K562 (cell line): ENCODE results near the gene FAM53A. TPM values are rescaled to one million over a fixed set of nuclear protein-coding genes. Genes with fewer than 3 reads are reported as not detected.

ENCODE experiments used
- CCAR2 ChIP-seq: fragments of 200-400 bp; formaldehyde crosslinking; IDR thresholded peaks from 2 replicates; pipeline ENCODE4 v1.6.1; 2017; ENCODE audit warnings: mild to moderate bottlenecking, low read depth, low read length
- CHD1 ChIP-seq: fragments of 200-600 bp; sonication (generic); IDR thresholded peaks from one replicate; pipeline ENCODE4 v1.6.1; 2012; ENCODE audit warnings: mild to moderate bottlenecking, moderate library complexity, low read length, inconsistent platforms
- CTBP1 ChIP-seq: fragments of 450-650 bp; IDR thresholded peaks from 2 replicates; pipeline ENCODE4 v1.6.1; 2016; ENCODE audit warnings: borderline replicate concordance
- KDM1A ChIP-seq, 2 experiments: fragments of 450-650 bp; IDR thresholded peaks; 2 replicates each; pipeline ENCODE4 v1.6.1; 2016; ENCODE audit warnings: mild to moderate bottlenecking in 2 of 2
- KLF10 ChIP-seq: fragments of 250-450 bp; sonication (Bioruptor Pico); IDR thresholded peaks from 2 replicates; pipeline ENCODE4 v1.6.1; 2021; ENCODE audit warnings: matching md5 sums
- MAFK ChIP-seq: IDR thresholded peaks from 2 replicates; pipeline ENCODE4 v1.6.1; 2011; ENCODE audit warnings: low read length, improper control_type of control experiment
- PREB ChIP-seq: sonication (generic); formaldehyde crosslinking; IDR thresholded peaks from 2 replicates; pipeline ENCODE4 v1.8.1; 2023; ENCODE audit warnings: mild to moderate bottlenecking, missing genetic modification reagents
- PTRF ChIP-seq: fragments of 450-650 bp; IDR thresholded peaks from 2 replicates; pipeline ENCODE4 v1.6.1; 2016; ENCODE audit warnings: mild to moderate bottlenecking, missing genetic modification characterization, missing compliant biosample characterization
- SMARCA4 ChIP-seq: fragments of 450-650 bp; IDR thresholded peaks from 2 replicates; pipeline ENCODE4 v1.6.1; 2016
- U2AF2 ChIP-seq: fragments of 200-400 bp; formaldehyde crosslinking; optimal IDR thresholded peaks from 2 replicates; pipeline ENCODE3; 2017; ENCODE audit warnings: low read depth, mild to moderate bottlenecking, low read length
- ZBTB8A ChIP-seq: fragments of 450-650 bp; IDR thresholded peaks from 2 replicates; pipeline ENCODE4 v1.6.1; 2018; ENCODE audit warnings: mild to moderate bottlenecking, moderate library complexity; ENCODE audit not compliant: partially characterized antibody
- ZKSCAN3 ChIP-seq: fragments of 250-450 bp; sonication (Bioruptor Pico); IDR thresholded peaks from 2 replicates; pipeline ENCODE4 v1.4.0; 2020
- ZNF592 ChIP-seq: fragments of 450-650 bp; IDR thresholded peaks from 2 replicates; pipeline ENCODE4 v1.6.1; 2017; ENCODE audit warnings: antibody characterized with exemption, mild to moderate bottlenecking
- ZNF695 ChIP-seq: fragments of 450-650 bp; formaldehyde crosslinking; IDR thresholded peaks from 2 replicates; pipeline ENCODE4 v1.4.0; 2020; ENCODE audit warnings: mild to moderate bottlenecking, moderate library complexity
- ZNF766 ChIP-seq: fragments of 200-800 bp; sonication (Bioruptor generic); conservative IDR thresholded peaks from 2 replicates; pipeline ENCODE4 v1.6.1; 2016; ENCODE audit warnings: missing genetic modification characterization, missing compliant biosample characterization
- polyA plus RNA-seq, 8 experiments: library from polyadenylated mRNA; depleted of rRNA in 4 of 8; stranded (reverse) in 5 of 8; unstranded in 3 of 8; fragments of >200 nt; fragmentation: Nextera tagmentation in 2 of 8; fragmentation: Illumina TruSeq in 1 of 8; extraction: Ambion mirVana in 2 of 8; extraction: Trizol in 1 of 8; gene quantifications; 2 replicates each; pipeline versions ENCODE4 v1.2.1 to v1.2.3, GENCODE V29; 2011 to 2014; ENCODE audit warnings: inconsistent platforms in 1 of 8, missing spikeins in 1 of 8
- total RNA-seq, 7 experiments: library from RNA; depleted of rRNA in 6 of 7; stranded (reverse); fragments of >200 nt in 6 of 7; fragmentation: Illumina TruSeq in 2 of 7; extraction: Trizol in 2 of 7; gene quantifications; 2 replicates each; pipeline versions ENCODE4 v1.2.1 to v1.2.3, GENCODE V29; 2011 to 2021; ENCODE audit warnings: low replicate concordance in 1 of 7
- TF ChIP-seq, protein P1 (sequence below): sonication (generic); formaldehyde crosslinking; IDR thresholded peaks from 2 replicates; pipeline ENCODE4 v1.8.1; 2023; ENCODE audit warnings: missing genetic modification reagents, mild to moderate bottlenecking, borderline replicate concordance
- TF ChIP-seq, protein P2 (sequence below): sonication (generic); formaldehyde crosslinking; IDR thresholded peaks from 2 replicates; pipeline ENCODE4 v1.8.0; 2022; ENCODE audit warnings: missing genetic modification reagents, mild to moderate bottlenecking, moderate library complexity, borderline replicate concordance

The FAM53A gene
- total and polyA plus RNA-seq, 9 of the 15 experiments (the other 6 are each of a cell fraction or from before 2014, with no cell fraction given), result 0.53 to 2.7 (median 1.4) TPM; not detected in 2

DNA sequence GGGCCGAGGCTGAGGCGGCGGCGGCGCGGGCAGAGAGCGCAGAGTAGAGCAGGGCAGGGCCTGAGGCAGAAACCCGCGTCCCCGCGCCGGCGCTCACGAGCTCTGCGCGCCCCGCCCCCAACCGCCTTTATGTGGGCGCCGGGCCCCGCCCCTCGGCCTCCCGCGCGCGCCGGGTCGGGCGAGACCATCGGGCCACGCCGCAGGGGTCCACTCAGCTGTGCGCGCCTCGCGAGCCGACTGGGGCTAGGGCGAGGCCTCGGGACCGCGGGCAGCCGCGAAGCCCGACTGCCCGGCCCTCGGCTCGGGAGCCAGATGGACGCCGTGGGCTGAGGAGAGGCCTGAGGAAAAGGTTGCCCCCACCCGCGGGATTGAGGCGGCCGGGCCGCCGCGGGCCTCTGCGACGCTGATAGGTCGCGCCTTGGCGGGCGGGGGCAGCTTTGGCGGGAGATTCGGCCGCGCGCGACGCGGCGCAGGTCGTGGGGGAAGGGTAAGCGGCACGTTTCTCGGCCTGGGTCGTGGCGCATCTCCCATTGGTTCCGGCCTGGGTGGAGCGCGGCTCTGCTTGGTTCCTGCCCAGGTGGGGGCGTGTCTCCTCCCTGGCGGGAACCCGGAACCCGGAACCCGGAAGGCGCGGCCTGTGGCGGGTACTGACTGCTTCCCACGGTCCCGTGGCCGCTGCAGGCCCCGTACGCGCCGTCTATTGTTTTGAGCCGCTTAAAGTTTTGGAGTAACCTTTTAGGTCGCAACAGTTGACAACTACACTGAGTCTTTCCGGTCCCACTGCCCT, 28.3 kb upstream of the FAM53A start, which contains the start of gene SLBP (continued):
- TF ChIP-seq, protein P1, sequence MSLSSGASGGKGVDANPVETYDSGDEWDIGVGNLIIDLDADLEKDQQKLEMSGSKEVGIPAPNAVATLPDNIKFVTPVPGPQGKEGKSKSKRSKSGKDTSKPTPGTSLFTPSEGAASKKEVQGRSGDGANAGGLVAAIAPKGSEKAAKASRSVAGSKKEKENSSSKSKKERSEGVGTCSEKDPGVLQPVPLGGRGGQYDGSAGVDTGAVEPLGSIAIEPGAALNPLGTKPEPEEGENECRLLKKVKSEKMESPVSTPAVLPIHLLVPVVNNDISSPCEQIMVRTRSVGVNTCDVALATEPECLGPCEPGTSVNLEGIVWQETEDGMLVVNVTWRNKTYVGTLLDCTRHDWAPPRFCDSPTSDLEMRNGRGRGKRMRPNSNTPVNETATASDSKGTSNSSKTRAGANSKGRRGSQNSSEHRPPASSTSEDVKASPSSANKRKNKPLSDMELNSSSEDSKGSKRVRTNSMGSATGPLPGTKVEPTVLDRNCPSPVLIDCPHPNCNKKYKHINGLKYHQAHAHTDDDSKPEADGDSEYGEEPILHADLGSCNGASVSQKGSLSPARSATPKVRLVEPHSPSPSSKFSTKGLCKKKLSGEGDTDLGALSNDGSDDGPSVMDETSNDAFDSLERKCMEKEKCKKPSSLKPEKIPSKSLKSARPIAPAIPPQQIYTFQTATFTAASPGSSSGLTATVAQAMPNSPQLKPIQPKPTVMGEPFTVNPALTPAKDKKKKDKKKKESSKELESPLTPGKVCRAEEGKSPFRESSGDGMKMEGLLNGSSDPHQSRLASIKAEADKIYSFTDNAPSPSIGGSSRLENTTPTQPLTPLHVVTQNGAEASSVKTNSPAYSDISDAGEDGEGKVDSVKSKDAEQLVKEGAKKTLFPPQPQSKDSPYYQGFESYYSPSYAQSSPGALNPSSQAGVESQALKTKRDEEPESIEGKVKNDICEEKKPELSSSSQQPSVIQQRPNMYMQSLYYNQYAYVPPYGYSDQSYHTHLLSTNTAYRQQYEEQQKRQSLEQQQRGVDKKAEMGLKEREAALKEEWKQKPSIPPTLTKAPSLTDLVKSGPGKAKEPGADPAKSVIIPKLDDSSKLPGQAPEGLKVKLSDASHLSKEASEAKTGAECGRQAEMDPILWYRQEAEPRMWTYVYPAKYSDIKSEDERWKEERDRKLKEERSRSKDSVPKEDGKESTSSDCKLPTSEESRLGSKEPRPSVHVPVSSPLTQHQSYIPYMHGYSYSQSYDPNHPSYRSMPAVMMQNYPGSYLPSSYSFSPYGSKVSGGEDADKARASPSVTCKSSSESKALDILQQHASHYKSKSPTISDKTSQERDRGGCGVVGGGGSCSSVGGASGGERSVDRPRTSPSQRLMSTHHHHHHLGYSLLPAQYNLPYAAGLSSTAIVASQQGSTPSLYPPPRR (CRISPR knock-in tag), result peak; percentile 95; the same call in 1 of the 2 replicates
- TF ChIP-seq CTBP1 (peak; percentile 96), SMARCA4 (no peak), MAFK (no peak), CCAR2 (no peak), PTRF (tag) (no peak), ZKSCAN3 (CRISPR knock-in tag) (no peak), PREB (CRISPR knock-in tag) (0 out of 2 replicates have a peak, but pooled peaks have one; percentile 86), ZNF592 (peak; percentile 74), ZBTB8A (no peak), CHD1 (no peak), KDM1A (IDR thresholded peaks at IDR 0.05) (no peak), KLF10 (CRISPR knock-in tag) (no peak), ZNF766 (CRISPR knock-in tag) (0 out of 2 replicates have a peak, but pooled peaks have one; percentile 19), ZNF695 (CRISPR knock-in tag) (no peak), U2AF2 (no peak)
- TF ChIP-seq, protein P2, sequence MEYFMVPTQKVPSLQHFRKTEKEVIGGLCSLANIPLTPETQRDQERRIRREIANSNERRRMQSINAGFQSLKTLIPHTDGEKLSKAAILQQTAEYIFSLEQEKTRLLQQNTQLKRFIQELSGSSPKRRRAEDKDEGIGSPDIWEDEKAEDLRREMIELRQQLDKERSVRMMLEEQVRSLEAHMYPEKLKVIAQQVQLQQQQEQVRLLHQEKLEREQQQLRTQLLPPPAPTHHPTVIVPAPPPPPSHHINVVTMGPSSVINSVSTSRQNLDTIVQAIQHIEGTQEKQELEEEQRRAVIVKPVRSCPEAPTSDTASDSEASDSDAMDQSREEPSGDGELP, result peak; percentile 92
